ENCODE measurements around the gene RPS27.
A peak's percentile ranks its signal among the peaks of the same experiment; 100 is the strongest.

The RPS27 gene

GRCh38 chr1:153945131-153945794, 45.3 kb upstream of the RPS27 start:
- ChIA-PET POLR2A (interaction anchor here (0.6 to 3.7 kb wide), 7 partner anchors 10 to 285 kb away, joined by 3 to 16 read pairs (median 3); partner anchors contain the start of genes CRTC2, GATAD2B and JTB), CTCF (interaction anchor here (0.8 to 9.0 kb wide), 20 partner anchors 9 to 151 kb away, joined by 3 to 108 read pairs (median 7); partner anchors contain the start of genes CREB3L4, GATAD2B, JTB and RAB13)
- TF ChIP-seq, protein P1, sequence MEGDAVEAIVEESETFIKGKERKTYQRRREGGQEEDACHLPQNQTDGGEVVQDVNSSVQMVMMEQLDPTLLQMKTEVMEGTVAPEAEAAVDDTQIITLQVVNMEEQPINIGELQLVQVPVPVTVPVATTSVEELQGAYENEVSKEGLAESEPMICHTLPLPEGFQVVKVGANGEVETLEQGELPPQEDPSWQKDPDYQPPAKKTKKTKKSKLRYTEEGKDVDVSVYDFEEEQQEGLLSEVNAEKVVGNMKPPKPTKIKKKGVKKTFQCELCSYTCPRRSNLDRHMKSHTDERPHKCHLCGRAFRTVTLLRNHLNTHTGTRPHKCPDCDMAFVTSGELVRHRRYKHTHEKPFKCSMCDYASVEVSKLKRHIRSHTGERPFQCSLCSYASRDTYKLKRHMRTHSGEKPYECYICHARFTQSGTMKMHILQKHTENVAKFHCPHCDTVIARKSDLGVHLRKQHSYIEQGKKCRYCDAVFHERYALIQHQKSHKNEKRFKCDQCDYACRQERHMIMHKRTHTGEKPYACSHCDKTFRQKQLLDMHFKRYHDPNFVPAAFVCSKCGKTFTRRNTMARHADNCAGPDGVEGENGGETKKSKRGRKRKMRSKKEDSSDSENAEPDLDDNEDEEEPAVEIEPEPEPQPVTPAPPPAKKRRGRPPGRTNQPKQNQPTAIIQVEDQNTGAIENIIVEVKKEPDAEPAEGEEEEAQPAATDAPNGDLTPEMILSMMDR (IDR thresholded peaks at IDR 0.05; ENCODE audit: control extremely low read depth, extremely low read depth, low read depth, missing control alignments): no peak
- DNase-seq (ENCODE audit: extremely low spot score): peak; percentile 82

DNA sequence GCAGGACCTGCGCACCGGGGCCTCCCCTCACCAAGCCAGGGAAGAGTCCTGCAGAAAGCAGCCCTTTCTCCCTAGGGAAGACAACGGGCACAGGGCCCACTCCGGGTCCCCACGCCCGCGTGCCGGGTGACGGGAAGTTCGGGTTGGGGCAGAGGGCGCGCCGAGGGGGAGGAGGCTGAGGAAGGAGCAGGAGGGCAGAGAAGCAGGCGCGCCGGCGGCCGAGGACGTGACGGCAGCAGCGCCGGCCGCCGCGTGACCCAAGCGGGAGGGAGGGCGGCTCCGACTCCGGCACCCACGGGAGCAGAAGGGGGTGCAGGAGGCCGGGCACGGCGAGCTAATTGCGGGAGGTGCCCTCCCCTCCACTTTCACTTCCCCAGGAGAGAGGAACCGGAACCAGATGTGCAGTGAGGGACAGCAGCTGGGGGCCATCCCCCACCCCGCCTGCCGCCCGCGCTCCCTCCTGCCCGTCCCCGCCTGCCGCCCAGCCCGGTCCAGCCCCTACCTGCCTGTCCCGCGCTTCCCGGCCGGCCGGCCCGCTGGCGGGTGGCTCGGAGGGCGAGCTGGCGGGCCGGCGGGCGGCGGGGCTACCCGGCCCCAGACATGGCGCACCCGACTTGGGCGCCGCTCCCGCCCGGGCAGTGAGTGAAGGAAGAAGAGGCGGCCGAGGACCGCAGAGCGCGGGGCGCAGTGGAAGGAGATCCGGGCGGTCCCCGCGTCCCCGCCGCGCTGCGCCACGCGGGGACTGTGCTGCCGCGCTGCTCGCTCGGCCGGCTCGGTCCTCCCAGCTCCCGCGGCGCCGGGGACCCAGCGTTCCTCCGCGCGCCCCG, 44.6 kb upstream of the RPS27 start:
- POLR2A ChIA-PET: interaction anchor here (0.6 to 3.7 kb wide), 13 partner anchors 9 to 223 kb away, joined by 3 to 16 read pairs (median 4); partner anchors contain the start of genes CRTC2, GATAD2B and JTB
- TF ChIP-seq, protein P1 (IDR thresholded peaks at IDR 0.05; ENCODE audit: control extremely low read depth, extremely low read depth, low read depth, missing control alignments): no peak

DNA sequence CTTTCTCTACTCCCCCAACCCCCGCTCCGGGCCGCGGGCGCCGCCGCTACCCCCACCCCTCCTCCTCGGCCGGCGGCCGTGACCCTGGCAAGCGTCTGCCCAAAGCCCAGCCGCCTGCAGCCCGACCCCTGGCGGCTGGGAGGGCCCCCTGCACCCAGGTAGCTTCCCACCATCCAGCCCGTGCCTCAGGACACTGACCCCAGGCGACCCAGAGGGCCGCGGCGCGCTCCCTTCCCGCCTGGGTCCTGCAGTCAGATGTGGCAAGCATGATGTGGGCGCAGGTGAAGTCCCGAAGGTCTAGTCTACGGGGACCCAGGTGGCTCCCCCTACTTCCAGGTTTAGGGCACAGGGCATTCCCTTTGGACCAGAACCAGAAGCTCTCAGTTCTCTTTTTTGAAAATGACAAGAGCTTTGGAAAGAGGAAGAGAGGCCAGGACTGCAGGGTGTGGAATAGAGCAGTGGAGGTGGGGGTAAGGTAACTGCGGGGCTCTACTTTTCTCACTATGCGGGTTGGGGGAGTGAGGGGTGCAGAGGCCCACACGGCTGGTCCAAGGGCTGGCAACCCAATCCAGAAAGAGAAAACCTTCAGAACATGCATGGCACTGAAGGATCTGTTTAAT, 43.8 kb upstream of the RPS27 start, which contains the start of gene DENND4B:
DENND4B (minus strand) TSS at position 97 of the 620 bp plus-strand sequence. CDS start 2,344 bp downstream, outside the sequence.
- ChIA-PET POLR2A (interaction anchor here (0.6 to 3.7 kb wide), 13 partner anchors 8 to 224 kb away, joined by 3 to 16 read pairs (median 4); partner anchors contain the start of genes CRTC2, GATAD2B and JTB), CTCF (interaction anchor here (0.7 to 9.0 kb wide), 30 partner anchors 9 to 216 kb away, joined by 3 to 108 read pairs (median 4); partner anchors contain the start of genes CREB3L4, CRTC2, GATAD2B and JTB)
- TF ChIP-seq, protein P1 (IDR thresholded peaks at IDR 0.05; ENCODE audit: control extremely low read depth, extremely low read depth, low read depth, missing control alignments): peak; percentile 96
- peak; percentile 91 for DNase-seq (ENCODE audit: extremely low spot score)

More for the DNA sequence above, 44.6 kb upstream of the RPS27 start:
- peak; percentile 93 for DNase-seq (ENCODE audit: extremely low spot score)
- CTCF ChIA-PET: interaction anchor here (0.7 to 9.0 kb wide), 27 partner anchors 8 to 215 kb away, joined by 3 to 108 read pairs (median 5); partner anchors contain the start of genes CREB3L4, CRTC2, GATAD2B and JTB

GRCh38 chr1:153951183-153951582, 39.4 kb upstream of the RPS27 start:
- ChIA-PET CTCF (no interaction called here), POLR2A (no interaction called here)

DNA sequence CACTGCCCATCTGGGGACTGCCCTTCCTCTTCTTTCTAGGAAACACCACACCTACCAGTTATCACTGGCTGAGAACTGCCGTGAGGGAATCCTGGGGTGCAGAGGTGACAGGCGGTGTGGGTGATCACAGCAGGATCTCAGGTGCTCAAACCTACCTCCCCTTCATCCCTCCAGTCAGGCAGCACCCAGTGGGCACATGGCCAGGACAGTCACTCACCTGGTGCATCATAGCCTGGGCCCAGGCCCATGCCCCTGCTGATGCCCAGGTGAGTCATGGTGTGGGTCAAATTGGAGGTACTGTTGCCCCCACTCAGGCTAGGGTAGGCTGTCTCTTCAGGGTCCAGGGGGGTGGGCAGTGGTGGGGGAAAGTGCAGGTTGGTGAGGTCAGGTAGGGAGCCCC, 38.8 kb upstream of the RPS27 start:
- CTCF ChIA-PET: no interaction called here
- no peak for DNase-seq (ENCODE audit: extremely low spot score)
- POLR2A ChIA-PET: no interaction called here
- TF ChIP-seq, protein P1 (IDR thresholded peaks at IDR 0.05; ENCODE audit: control extremely low read depth, extremely low read depth, low read depth, missing control alignments): no peak

More at GRCh38 chr1:153951183-153951582, 39.4 kb upstream of the RPS27 start:
- TF ChIP-seq, protein P1 (IDR thresholded peaks at IDR 0.05; ENCODE audit: control extremely low read depth, extremely low read depth, low read depth, missing control alignments): no peak
- DNase-seq (ENCODE audit: extremely low spot score): no peak

Measured in GM10248 (cell line).